ENCODE data around the gene ADPRHL1. TPM values are rescaled to one million over a fixed set of nuclear protein-coding genes. Genes with fewer than 3 reads are reported as not detected.

Gene ADPRHL1
- total RNA-seq, 2 experiments from 2014 or later = 0.25 to 0.49 TPM

- CTCF ChIA-PET = no interaction called here
- DNase-seq (no peak), ATAC-seq (no peak)
- no peaks in the 10 kb centered on the region for H3K4me1 Mint-ChIP-seq
- H3K27me3 Mint-ChIP-seq = peaks cover 1% of the 10 kb centered on the region
- H3K27ac Mint-ChIP-seq = no peak overlapping the region
- no peaks in the 10 kb centered on the region for H3K36me3 Mint-ChIP-seq (ENCODE audit: low read depth)
- H3K4me3 Mint-ChIP-seq = no peak overlapping the region
- peaks cover 2% of the 10 kb centered on the region for H3K9me3 Mint-ChIP-seq (ENCODE audit: low read depth)
- POLR2A ChIA-PET = no interaction called here
- intact Hi-C loops (cut with DNase I, micrococcal nuclease) = no loop called here
These were observed 44.7 kb downstream of the ADPRHL1 start for GRCh38 chr13:113408562-113408961.

GRCh38 chr13:113407531-113408393, 45.5 kb downstream of the ADPRHL1 start:
- DNase-seq (peak; percentile 2), ATAC-seq (no peak)
- Mint-ChIP-seq H3K27me3 (peaks cover 1% of the 10 kb centered on the region), H3K4me3 (no peak overlapping the region), H3K4me1 (no peaks in the 10 kb centered on the region), H3K36me3 (ENCODE audit: low read depth) (no peaks in the 10 kb centered on the region), H3K9me3 (ENCODE audit: low read depth) (no peaks in the 10 kb centered on the region), H3K27ac (no peak overlapping the region)
- ChIA-PET CTCF (no interaction called here), POLR2A (interaction anchor here (0.6 kb wide), 1 partner anchor 272 kb away, joined by 3 read pairs; no protein-coding TSS in a partner anchor)
- intact Hi-C loops (cut with DNase I, micrococcal nuclease) = no loop called here

GRCh38 chr13:113407103-113407530, 46.2 kb downstream of the ADPRHL1 start:
- Mint-ChIP-seq H3K27me3 (peaks cover 1% of the 10 kb centered on the region), H3K9me3 (ENCODE audit: low read depth) (no peaks in the 10 kb centered on the region), H3K4me3 (no peak overlapping the region), H3K4me1 (no peaks in the 10 kb centered on the region), H3K36me3 (ENCODE audit: low read depth) (no peaks in the 10 kb centered on the region), H3K27ac (no peak overlapping the region)
- ATAC-seq (no peak), DNase-seq (no peak)
- POLR2A ChIA-PET = interaction anchor here (0.6 kb wide), 1 partner anchor 271 kb away, joined by 3 read pairs; no protein-coding TSS in a partner anchor
- intact Hi-C loops (cut with DNase I, micrococcal nuclease) = no loop called here
- CTCF ChIA-PET = no interaction called here

- no peaks in the 10 kb centered on the region for H3K9me3 Mint-ChIP-seq (ENCODE audit: low read depth)
- H3K4me1 Mint-ChIP-seq = no peaks in the 10 kb centered on the region
- DNase-seq = peak; percentile 2
- ATAC-seq = no peak
- CTCF ChIA-PET = no interaction called here
- POLR2A ChIA-PET = no interaction called here
- no peak overlapping the region for H3K27ac Mint-ChIP-seq
- no peaks in the 10 kb centered on the region for H3K36me3 Mint-ChIP-seq (ENCODE audit: low read depth)
- intact Hi-C loops (cut with DNase I, micrococcal nuclease) = no loop called here
- H3K4me3 Mint-ChIP-seq = no peak overlapping the region
- peaks cover 1% of the 10 kb centered on the region for H3K27me3 Mint-ChIP-seq
These were observed 46.8 kb downstream of the ADPRHL1 start for GRCh38 chr13:113406321-113407102.

GRCh38 chr13:113405481-113406300, 47.6 kb downstream of the ADPRHL1 start:
- Mint-ChIP-seq H3K27ac (no peak overlapping the region), H3K4me3 (no peak overlapping the region), H3K36me3 (ENCODE audit: low read depth) (no peaks in the 10 kb centered on the region), H3K9me3 (ENCODE audit: low read depth) (no peaks in the 10 kb centered on the region), H3K27me3 (peaks cover 1% of the 10 kb centered on the region), H3K4me1 (no peaks in the 10 kb centered on the region)
- intact Hi-C loops (cut with DNase I, micrococcal nuclease) = no loop called here
- ChIA-PET POLR2A (no interaction called here), CTCF (no interaction called here)
- ATAC-seq (no peak), DNase-seq (peak; percentile 2)

GRCh38 chr13:113404723-113405471, 48.4 kb downstream of the ADPRHL1 start:
- H3K36me3 Mint-ChIP-seq (ENCODE audit: low read depth) = no peaks in the 10 kb centered on the region
- ChIA-PET POLR2A (no interaction called here), CTCF (interaction anchor here (0.6 kb wide), 1 partner anchor 95 kb away, joined by 3 read pairs; no protein-coding TSS in a partner anchor)
- H3K27ac Mint-ChIP-seq = no peak overlapping the region
- H3K4me3 Mint-ChIP-seq = no peak overlapping the region
- H3K4me1 Mint-ChIP-seq = no peaks in the 10 kb centered on the region
- peak; percentile 3 for DNase-seq
- H3K27me3 Mint-ChIP-seq = peaks cover 1% of the 10 kb centered on the region
- intact Hi-C loops (cut with DNase I, micrococcal nuclease) = no loop called here
- no peaks in the 10 kb centered on the region for H3K9me3 Mint-ChIP-seq (ENCODE audit: low read depth)
- no peak for ATAC-seq

GRCh38 chr13:113404366-113404722, 48.9 kb downstream of the ADPRHL1 start:
- ChIA-PET POLR2A (no interaction called here), CTCF (interaction anchor here (0.6 kb wide), 1 partner anchor 95 kb away, joined by 3 read pairs; no protein-coding TSS in a partner anchor)
- no peaks in the 10 kb centered on the region for H3K36me3 Mint-ChIP-seq (ENCODE audit: low read depth)
- no peaks in the 10 kb centered on the region for H3K4me1 Mint-ChIP-seq
- H3K27ac Mint-ChIP-seq = no peak overlapping the region
- peaks cover 1% of the 10 kb centered on the region for H3K27me3 Mint-ChIP-seq
- intact Hi-C loops (cut with DNase I, micrococcal nuclease) = no loop called here
- no peak overlapping the region for H3K4me3 Mint-ChIP-seq
- no peak for ATAC-seq
- no peaks in the 10 kb centered on the region for H3K9me3 Mint-ChIP-seq (ENCODE audit: low read depth)
- DNase-seq = peak; percentile 2

GRCh38 chr13:113403255-113404104, 49.8 kb downstream of the ADPRHL1 start:
- ATAC-seq (no peak), DNase-seq (peak; percentile 5)
- intact Hi-C loops (cut with DNase I, micrococcal nuclease) = no loop called here
- H3K4me3 Mint-ChIP-seq = no peak overlapping the region
- H3K9me3 Mint-ChIP-seq (ENCODE audit: low read depth) = no peaks in the 10 kb centered on the region
- no peaks in the 10 kb centered on the region for H3K4me1 Mint-ChIP-seq
- POLR2A ChIA-PET = no interaction called here
- H3K27me3 Mint-ChIP-seq = no peaks in the 10 kb centered on the region
- CTCF ChIA-PET = no interaction called here
- no peaks in the 10 kb centered on the region for H3K36me3 Mint-ChIP-seq (ENCODE audit: low read depth)
- no peak overlapping the region for H3K27ac Mint-ChIP-seq

- ChIA-PET CTCF (no interaction called here), POLR2A (no interaction called here)
- ATAC-seq (no peak), DNase-seq (peak; percentile 2)
- H3K9me3 Mint-ChIP-seq (ENCODE audit: low read depth) = no peaks in the 10 kb centered on the region
- H3K36me3 Mint-ChIP-seq (ENCODE audit: low read depth) = no peaks in the 10 kb centered on the region
- no peaks in the 10 kb centered on the region for H3K27me3 Mint-ChIP-seq
- no peaks in the 10 kb centered on the region for H3K4me1 Mint-ChIP-seq
- H3K4me3 Mint-ChIP-seq = no peak overlapping the region
- H3K27ac Mint-ChIP-seq = no peak overlapping the region
- intact Hi-C loops (cut with DNase I, micrococcal nuclease) = no loop called here
These were observed 50.6 kb downstream of the ADPRHL1 start for GRCh38 chr13:113402471-113403254.
